Heart left ventricle (tissue), 16 donors: ENCODE data around the gene HHAT. TPM values are rescaled to one million over a fixed set of nuclear protein-coding genes. Genes with fewer than 3 reads are reported as not detected.

Experiments used
- ATAC-seq, 4 donors: fragments of 200-7000 bp; cut with Tn5 transposase; one replicate each; pipeline ENCODE4 v1.9.1; 2020 to 2022; ENCODE audit warnings: moderate library complexity in 4 of 4, mild to moderate bottlenecking in 3 of 4, moderate number of reproducible peaks in 1 of 4
- DNase-seq, 5 donors: peaks; one replicate each; pipeline ENCODE4 v3.0.0-alpha.2; 2020
- H3K27ac ChIP-seq, 12 donors: fragments of 200-600 bp; sonication (generic) in 4 of 12; one replicate each; pipeline versions ENCODE4 v1.5.0 to v1.8.0; 2016 to 2022; ENCODE audit warnings: mild to moderate bottlenecking in 2 of 12
- H3K27me3 ChIP-seq, 9 donors: fragments of 200-600 bp; sonication (generic) in 2 of 9; one replicate each; pipeline versions ENCODE4 v1.5.1 to v1.8.0; 2016 to 2022; ENCODE audit warnings: mild to moderate bottlenecking in 3 of 9
- H3K36me3 ChIP-seq, 9 donors: fragments of 200-600 bp; sonication (generic) in 2 of 9; one replicate each; pipeline versions ENCODE4 v1.5.0 to v1.8.0; 2018 to 2022; ENCODE audit warnings: mild to moderate bottlenecking in 2 of 9
- H3K4me1 ChIP-seq, 12 donors: fragments of 200-600 bp; sonication (generic) in 4 of 12; one replicate each; pipeline versions ENCODE4 v1.5.0 to v1.8.0; 2016 to 2022; ENCODE audit warnings: mild to moderate bottlenecking in 3 of 12
- H3K4me3 ChIP-seq, 12 donors: fragments of 200-600 bp; sonication (generic) in 4 of 12; one replicate each; pipeline versions ENCODE4 v1.5.0 to v1.8.0; 2017 to 2022; ENCODE audit warnings: mild to moderate bottlenecking in 9 of 12, moderate library complexity in 4 of 12
- H3K9me3 ChIP-seq, 12 donors: fragments of 200-600 bp; sonication (generic) in 4 of 12; one replicate each; pipeline versions ENCODE4 v1.5.0 to v1.8.0; 2016 to 2022; ENCODE audit warnings: mild to moderate bottlenecking in 1 of 12
- POLR2A ChIP-seq, 2 donors: fragments of 450-650 bp; IDR thresholded peaks; one replicate each; pipeline ENCODE4 v1.6.1; 2017; ENCODE audit warnings: antibody characterized with exemption in 2 of 2, mild to moderate bottlenecking in 2 of 2, moderate library complexity in 2 of 2
- WGBS, 4 donors: extraction: QIAGEN DNeasy Blood & Tissue Kit in 2 of 4; methylation state at CpG; one replicate each; pipeline versions ENCODE4 v1.1.5 to v1.1.7; 2013 to 2018; 5-methylcytosine and 5-hydroxymethylcytosine counted together
- intact Hi-C, 10 donors: fragments of 100-400 bp; cut with DNase I; formaldehyde crosslinking; loops; one replicate each; pipeline versions ENCODE4 v1.11.1 to v1.14.2; 2022
- polyA plus RNA-seq, 2 donors: library from polyadenylated mRNA; stranded (reverse); fragments of 200-250 nt; gene quantifications; one replicate each; pipeline ENCODE4 v1.2.3, GENCODE V29; 2013
- total RNA-seq, 9 donors: library from RNA; depleted of rRNA in 2 of 9; stranded (reverse); fragments of >200 nt in 2 of 9; fragmentation: NEBNext Ultra II Directional in 3 of 9; extraction: Animal tissue kit (Norgen Biotek cat#: 25700) in 3 of 9; gene quantifications; one replicate each; pipeline versions ENCODE4 v1.1.0 to v1.2.4, GENCODE V29; 2016 to 2023
- TF ChIP-seq, protein P1 (sequence below), 12 donors: fragments of 200-600 bp; sonication (generic) in 4 of 12; IDR thresholded peaks; one replicate each; pipeline versions ENCODE4 v1.5.0 to v1.8.0; 2018 to 2022; ENCODE audit warnings: antibody characterized with exemption in 12 of 12, mild to moderate bottlenecking in 5 of 12
- donor health status: ischemic (EF 13 %, LVEDD 7.1; RV severe dilation, severe dysfunction).
- donor health status: healthy with polysubstance abuse.
- donor health status: DM: no; HTN: yes; CAD: no.
- donor health status: DM: no; HTN: no; CAD: no.
- donor health status: ischemic (EF 25% LVEDD 6.9; RV normal size, moderate dysfunction).
- donor health status: ischemic (EF 25% LVEDD 5.7; RV mildly dilated, moderate dysfunction).
- donor health status: healthy.
- donor health status: DM: yes; HTN: yes; CAD: no.
- donor health status: ischemic (EF 35%, LVEDD 5.7; RV mildly dilated, moderate dysfunction).
- donor health status: nonischemic (EF 11% LVEDD 7.7; RV severe dilation, severe dysfunction).
- donor health status: DM: yes; HTN: yes; CAD: no.
- donor health status: PGD.
- donor health status: ischemic (EF 29% LVEDD 5.4; RV normal size, mild dysfunction).
- donor health status: nonischemic (EF 23%, LVEDD 6.1; RV moderate dilation, normal function).

HHAT gene
- total and polyA plus RNA-seq, 11 donors: 0.98 to 4.7 (median 2.8) TPM

DNA sequence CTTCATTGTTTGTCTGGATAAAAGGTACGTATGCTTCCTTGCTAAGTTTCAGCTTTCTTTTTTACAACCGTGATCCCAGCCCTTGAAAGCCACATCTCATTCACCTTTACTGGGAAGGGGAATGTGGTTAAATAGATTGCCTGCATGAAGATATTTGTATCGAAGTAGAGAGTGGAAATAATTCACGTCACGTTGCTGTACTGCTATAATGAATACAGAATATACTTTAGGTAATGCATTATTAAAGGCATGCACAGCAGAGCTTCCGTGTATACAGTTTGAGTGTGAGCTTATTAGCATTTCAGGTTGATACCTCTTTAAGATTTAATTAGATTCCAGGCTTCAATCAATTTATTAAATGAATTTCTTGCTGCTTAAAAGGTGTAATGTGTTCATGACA lies 153.8 kb downstream of the HHAT start:
- H3K36me3 ChIP-seq: no peaks in the 10 kb centered on the region
- peaks cover 0 to 4% (median 0%) of the 10 kb centered on the region in 12 donors for H3K4me1 ChIP-seq
- no peak overlapping the region for H3K4me3 ChIP-seq
- ATAC-seq: no peak
- TF ChIP-seq, protein P1, sequence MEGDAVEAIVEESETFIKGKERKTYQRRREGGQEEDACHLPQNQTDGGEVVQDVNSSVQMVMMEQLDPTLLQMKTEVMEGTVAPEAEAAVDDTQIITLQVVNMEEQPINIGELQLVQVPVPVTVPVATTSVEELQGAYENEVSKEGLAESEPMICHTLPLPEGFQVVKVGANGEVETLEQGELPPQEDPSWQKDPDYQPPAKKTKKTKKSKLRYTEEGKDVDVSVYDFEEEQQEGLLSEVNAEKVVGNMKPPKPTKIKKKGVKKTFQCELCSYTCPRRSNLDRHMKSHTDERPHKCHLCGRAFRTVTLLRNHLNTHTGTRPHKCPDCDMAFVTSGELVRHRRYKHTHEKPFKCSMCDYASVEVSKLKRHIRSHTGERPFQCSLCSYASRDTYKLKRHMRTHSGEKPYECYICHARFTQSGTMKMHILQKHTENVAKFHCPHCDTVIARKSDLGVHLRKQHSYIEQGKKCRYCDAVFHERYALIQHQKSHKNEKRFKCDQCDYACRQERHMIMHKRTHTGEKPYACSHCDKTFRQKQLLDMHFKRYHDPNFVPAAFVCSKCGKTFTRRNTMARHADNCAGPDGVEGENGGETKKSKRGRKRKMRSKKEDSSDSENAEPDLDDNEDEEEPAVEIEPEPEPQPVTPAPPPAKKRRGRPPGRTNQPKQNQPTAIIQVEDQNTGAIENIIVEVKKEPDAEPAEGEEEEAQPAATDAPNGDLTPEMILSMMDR (IDR thresholded peaks at IDR 0.05): no peak
- no peak for TF ChIP-seq POLR2A (IDR thresholded peaks at IDR 0.05)
- H3K27ac ChIP-seq: no peak overlapping the region
- WGBS, 4 donors: 88 to 89% (median 88%) methylated on average over 6 of the region's 6 CpGs
- DNase-seq: no peak
- no peaks in the 10 kb centered on the region for H3K27me3 ChIP-seq
- intact Hi-C loops: no loop called here
- H3K9me3 ChIP-seq: no peaks in the 10 kb centered on the region

- H3K9me3 ChIP-seq: no peaks in the 10 kb centered on the region
- TF ChIP-seq POLR2A (IDR thresholded peaks at IDR 0.05): no peak
- TF ChIP-seq, protein P1 (IDR thresholded peaks at IDR 0.05): no peak
- H3K27me3 ChIP-seq: no peaks in the 10 kb centered on the region
- no peaks in the 10 kb centered on the region for H3K4me1 ChIP-seq
- H3K4me3 ChIP-seq: no peak overlapping the region
- H3K27ac ChIP-seq: no peak overlapping the region
- no peaks in the 10 kb centered on the region for H3K36me3 ChIP-seq
- DNase-seq: no peak
- intact Hi-C loops: no loop called here
- ATAC-seq: no peak
- WGBS, 4 donors: 86 to 88% (median 86%) methylated on average over 3 of the region's 3 CpGs
These were observed 154.4 kb downstream of the HHAT start for GRCh38 chr1:210482945-210483617.

DNA sequence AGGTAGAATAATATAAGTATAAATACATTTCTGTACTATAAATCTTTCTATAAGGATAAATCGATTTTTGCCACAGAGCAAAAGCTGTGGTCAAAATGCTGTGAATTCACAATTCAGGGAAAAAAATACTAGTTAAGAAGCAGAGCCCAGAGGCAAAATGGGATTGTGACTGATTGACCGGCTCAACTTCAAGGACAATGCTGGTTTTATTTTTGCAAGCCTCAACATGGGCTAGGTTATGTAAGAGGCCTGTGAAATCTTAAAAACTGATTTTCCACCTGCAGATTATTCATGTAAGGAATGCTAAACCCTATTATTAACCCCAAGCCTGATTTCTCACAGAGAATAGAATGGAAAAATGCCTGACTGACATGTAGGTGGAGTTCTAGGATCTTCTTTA lies 155.1 kb downstream of the HHAT start:
- Histone ChIP-seq H3K9me3 (no peaks in the 10 kb centered on the region), H3K27ac (no peak overlapping the region), H3K36me3 (no peaks in the 10 kb centered on the region), H3K4me1 (no peaks in the 10 kb centered on the region), H3K27me3 (no peaks in the 10 kb centered on the region), H3K4me3 (no peak overlapping the region)
- WGBS, 4 donors: 83 to 92% (median 89%) methylated on average over 2 of the region's 2 CpGs
- intact Hi-C loops: no loop called here
- ATAC-seq (no peak), DNase-seq (no peak)
- TF ChIP-seq POLR2A (IDR thresholded peaks at IDR 0.05): no peak
- TF ChIP-seq, protein P1 (IDR thresholded peaks at IDR 0.05): no peak

GRCh38 chr1:210487021-210487420 lies 158.3 kb downstream of the HHAT start:
- no peaks in the 10 kb centered on the region for H3K9me3 ChIP-seq
- no peaks in the 10 kb centered on the region for H3K36me3 ChIP-seq
- DNase-seq (no peak), ATAC-seq (no peak)
- no peak overlapping the region for H3K4me3 ChIP-seq
- H3K27me3 ChIP-seq: no peaks in the 10 kb centered on the region
- H3K4me1 ChIP-seq: no peaks in the 10 kb centered on the region
- TF ChIP-seq POLR2A (IDR thresholded peaks at IDR 0.05): no peak
- TF ChIP-seq, protein P1 (IDR thresholded peaks at IDR 0.05): no peak
- intact Hi-C loops: no loop called here
- no peak overlapping the region for H3K27ac ChIP-seq
- WGBS, 4 donors: 80 to 96% (median 92%) methylated on average over 2 of the region's 2 CpGs
